Measurements from ENCODE around the gene RPL36AL. TPM values are rescaled to one million over a fixed set of nuclear protein-coding genes. Genes with fewer than 3 reads are reported as not detected.

The RPL36AL gene
- total RNA-seq, 4 donors from 2014 or later = 169 to 352 (median 270) TPM

GRCh38 chr14:49598189-49598484, 22.3 kb downstream of the RPL36AL start:
- Histone ChIP-seq H3K36me3 (peaks cover 0 to 3% of the 10 kb centered on the region in 2 donors), H3K4me1 (peaks cover 0 to 25% (median 0%) of the 10 kb centered on the region in 3 donors), H3K27me3 (no peaks in the 10 kb centered on the region), H3K4me3 (peak overlapping the region; percentile 89 to 90), H3K27ac (peak overlapping the region; percentile 88 to 99 (median 92)), H3K9me3 (no peaks in the 10 kb centered on the region)
- ATAC-seq = peak; percentile 12
- TF ChIP-seq EP300 (IDR thresholded peaks at IDR 0.05) (no peak), POLR2AphosphoS5 (IDR thresholded peaks at IDR 0.05) (no peak), POLR2A (IDR thresholded peaks at IDR 0.05) (no peak), CTCF (IDR thresholded peaks at IDR 0.05) (no peak)
- WGBS, 2 donors (ENCODE audit: low coverage in 1 of 2) = 0 to 1% methylated on average over 8 to 14 of the region's 15 CpGs

GRCh38 chr14:49594347-49595091, 25.9 kb downstream of the RPL36AL start:
- TF ChIP-seq POLR2A (IDR thresholded peaks at IDR 0.05) (no peak), CTCF (IDR thresholded peaks at IDR 0.05) (no peak), POLR2AphosphoS5 (IDR thresholded peaks at IDR 0.05) (no peak), EP300 (IDR thresholded peaks at IDR 0.05) (no peak)
- H3K9me3 ChIP-seq = no peaks in the 10 kb centered on the region
- no peak for ATAC-seq
- WGBS, 2 donors (ENCODE audit: low coverage in 1 of 2) = 24 to 38% methylated on average over 3 to 4 of the region's 4 CpGs
- H3K4me3 ChIP-seq = no peak overlapping the region
- H3K36me3 ChIP-seq = no peaks in the 10 kb centered on the region
- H3K27ac ChIP-seq = no peak overlapping the region
- no peaks in the 10 kb centered on the region for H3K27me3 ChIP-seq
- peaks cover 0 to 13% (median 0%) of the 10 kb centered on the region in 3 donors for H3K4me1 ChIP-seq

- H3K36me3 ChIP-seq = no peaks in the 10 kb centered on the region
- no peak overlapping the region for H3K4me3 ChIP-seq
- H3K4me1 ChIP-seq = peaks cover 0 to 11% (median 0%) of the 10 kb centered on the region in 3 donors
- no peaks in the 10 kb centered on the region for H3K27me3 ChIP-seq
- no peak overlapping the region for H3K27ac ChIP-seq
- no peaks in the 10 kb centered on the region for H3K9me3 ChIP-seq
- WGBS, 2 donors (ENCODE audit: low coverage in 1 of 2) = 70 to 80% methylated on average over 3 of the region's 3 CpGs
- no peak for ATAC-seq
- TF ChIP-seq EP300 (IDR thresholded peaks at IDR 0.05) = no peak
- no peak for TF ChIP-seq CTCF (IDR thresholded peaks at IDR 0.05)
- TF ChIP-seq POLR2A (IDR thresholded peaks at IDR 0.05) = no peak
- TF ChIP-seq POLR2AphosphoS5 (IDR thresholded peaks at IDR 0.05) = no peak
Measured at GRCh38 chr14:49593016-49593415, 27.4 kb downstream of the RPL36AL start.

- 86 to 87% methylated on average over 3 of the region's 3 CpGs for WGBS, 2 donors (ENCODE audit: low coverage in 1 of 2)
- H3K4me3 ChIP-seq = no peak overlapping the region
- no peak for TF ChIP-seq POLR2A (IDR thresholded peaks at IDR 0.05)
- no peak for TF ChIP-seq EP300 (IDR thresholded peaks at IDR 0.05)
- no peak for TF ChIP-seq CTCF (IDR thresholded peaks at IDR 0.05)
- no peak for TF ChIP-seq POLR2AphosphoS5 (IDR thresholded peaks at IDR 0.05)
Measured at GRCh38 chr14:49589387-49589786, 31.0 kb downstream of the RPL36AL start.

More at GRCh38 chr14:49589387-49589786, 31.0 kb downstream of the RPL36AL start:
- H3K27me3 ChIP-seq = no peaks in the 10 kb centered on the region
- peaks cover 0 to 2% of the 10 kb centered on the region in 2 donors for H3K36me3 ChIP-seq
- no peak for ATAC-seq
- H3K27ac ChIP-seq = no peak overlapping the region
- peaks cover 0 to 10% (median 0%) of the 10 kb centered on the region in 3 donors for H3K4me1 ChIP-seq
- H3K9me3 ChIP-seq = no peaks in the 10 kb centered on the region
